GM18861 (cell line): ENCODE measurements around the gene NUP107.

Experiments used
- ATAC-seq: cut with Tn5 transposase; IDR thresholded peaks from one replicate; pipeline ENCODE4 v1.9.1; 2021; ENCODE audit not compliant: unreplicated experiment

NUP107 gene

GRCh38 chr12:68733661-68734071 is 46.9 kb downstream of the NUP107 start:
- ATAC-seq = no peak

- ATAC-seq = no peak
These were observed 53.1 kb downstream of the NUP107 start for GRCh38 chr12:68739891-68740290.

GRCh38 chr12:68743356-68743755 is 56.6 kb downstream of the NUP107 start:
- ATAC-seq = no peak

- ATAC-seq = peak; percentile 1
These were observed 58.7 kb downstream of the NUP107 start for GRCh38 chr12:68745376-68745903.

- ATAC-seq = peak; percentile 94
These were observed 59.3 kb downstream of the NUP107 start, which contains the start of gene SLC35E3 for GRCh38 chr12:68745904-68746571. SLC35E3 (plus strand) TSS chr12:68746176; CDS start chr12:68746378, 202 bp downstream.

- ATAC-seq = peak; percentile 21
These were observed 59.9 kb downstream of the NUP107 start for GRCh38 chr12:68746572-68747180.

GRCh38 chr12:68749443-68749842 is 62.7 kb downstream of the NUP107 start:
- no peak for ATAC-seq

- ATAC-seq = no peak
These were observed 63.1 kb downstream of the NUP107 start for GRCh38 chr12:68749861-68750260.

GRCh38 chr12:68750506-68750905 is 63.7 kb downstream of the NUP107 start:
- no peak for ATAC-seq

GRCh38 chr12:68755536-68756243 is 68.9 kb downstream of the NUP107 start:
- no peak for ATAC-seq

- no peak for ATAC-seq
These were observed 73.1 kb downstream of the NUP107 start for GRCh38 chr12:68759852-68760251.

- ATAC-seq = no peak
These were observed 74.1 kb downstream of the NUP107 start for GRCh38 chr12:68760806-68761441.

- ATAC-seq = no peak
These were observed 74.6 kb downstream of the NUP107 start for GRCh38 chr12:68761442-68761812.

GRCh38 chr12:68761901-68762630 is 75.3 kb downstream of the NUP107 start:
- ATAC-seq = no peak

- ATAC-seq = no peak
These were observed 75.9 kb downstream of the NUP107 start for GRCh38 chr12:68762691-68763090.

- no peak for ATAC-seq
These were observed 78.9 kb downstream of the NUP107 start for GRCh38 chr12:68765696-68766095.

GRCh38 chr12:68766646-68767045 is 79.9 kb downstream of the NUP107 start:
- no peak for ATAC-seq

- ATAC-seq = no peak
These were observed 80.4 kb downstream of the NUP107 start for GRCh38 chr12:68767191-68767590.

- no peak for ATAC-seq
These were observed 81.7 kb downstream of the NUP107 start for GRCh38 chr12:68768431-68768939.

GRCh38 chr12:68769941-68770340 is 83.2 kb downstream of the NUP107 start:
- no peak for ATAC-seq
